HG03159 (cell line): ENCODE data around the gene RIN1.

Experiments
- ATAC-seq: cut with Tn5 transposase; IDR thresholded peaks from one replicate; pipeline ENCODE4 v1.9.1; 2021; ENCODE audit warnings: mild to moderate bottlenecking, moderate library complexity; ENCODE audit not compliant: unreplicated experiment

Gene RIN1

DNA sequence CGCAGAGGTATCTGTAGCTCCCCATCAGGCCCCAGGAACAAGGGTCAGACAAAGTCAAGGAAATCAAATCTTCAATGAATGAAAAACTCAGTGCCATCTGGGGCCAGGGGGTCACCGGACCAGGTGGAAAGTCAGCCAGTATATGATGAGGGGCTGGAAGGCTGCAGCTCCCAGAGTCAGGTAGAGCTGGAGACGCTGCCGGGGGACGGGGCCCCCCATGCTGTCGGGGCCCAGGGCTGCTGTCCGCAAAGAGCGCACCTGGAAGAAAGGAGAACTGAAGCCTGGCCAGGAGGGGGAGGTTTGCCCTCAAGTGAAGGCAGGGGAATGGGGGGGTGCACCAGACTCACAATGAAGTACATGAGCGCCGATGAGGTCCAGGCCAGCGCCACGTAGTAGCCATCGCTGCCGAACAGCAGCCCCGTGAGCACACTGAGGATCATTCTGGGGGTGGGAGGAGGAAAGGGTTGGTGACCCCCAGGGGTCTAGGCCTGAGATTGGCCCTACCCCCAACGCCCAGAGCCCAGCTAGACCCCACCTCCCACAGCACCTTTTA, 51.6 kb downstream of the RIN1 start:
- ATAC-seq, result no peak

DNA sequence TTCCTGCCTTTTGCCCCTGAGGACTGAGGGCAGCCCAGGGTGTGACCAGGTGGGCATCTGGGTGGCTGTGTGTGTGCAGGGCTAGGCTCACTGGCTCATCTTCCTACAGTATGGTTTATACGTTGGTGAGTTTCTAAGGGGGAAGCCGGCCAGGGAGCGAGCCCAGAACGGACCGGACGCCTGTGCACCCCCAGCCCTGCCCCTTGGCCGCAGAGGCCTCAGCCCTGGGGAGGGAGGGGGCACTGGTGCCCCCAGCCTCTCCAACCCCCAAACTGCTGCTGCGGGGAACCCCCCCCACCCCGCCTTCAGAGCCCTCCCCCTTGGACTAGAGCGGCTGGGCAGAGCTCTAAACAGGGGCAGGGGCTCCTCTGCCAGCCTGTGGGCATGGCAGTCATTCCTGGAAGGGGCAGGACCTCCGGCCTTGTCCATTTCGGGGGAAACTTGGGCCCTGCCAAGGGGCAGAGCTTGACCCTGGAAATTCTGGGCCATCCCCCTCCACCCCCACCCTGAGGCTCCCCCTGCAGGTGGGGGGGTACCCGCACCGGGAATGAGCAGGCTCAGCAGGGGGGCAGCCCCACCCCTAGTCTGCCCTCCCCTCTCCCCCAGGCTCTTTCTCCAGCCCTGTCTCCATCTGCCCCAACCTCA, 52.7 kb downstream of the RIN1 start:
- no peak for ATAC-seq

DNA sequence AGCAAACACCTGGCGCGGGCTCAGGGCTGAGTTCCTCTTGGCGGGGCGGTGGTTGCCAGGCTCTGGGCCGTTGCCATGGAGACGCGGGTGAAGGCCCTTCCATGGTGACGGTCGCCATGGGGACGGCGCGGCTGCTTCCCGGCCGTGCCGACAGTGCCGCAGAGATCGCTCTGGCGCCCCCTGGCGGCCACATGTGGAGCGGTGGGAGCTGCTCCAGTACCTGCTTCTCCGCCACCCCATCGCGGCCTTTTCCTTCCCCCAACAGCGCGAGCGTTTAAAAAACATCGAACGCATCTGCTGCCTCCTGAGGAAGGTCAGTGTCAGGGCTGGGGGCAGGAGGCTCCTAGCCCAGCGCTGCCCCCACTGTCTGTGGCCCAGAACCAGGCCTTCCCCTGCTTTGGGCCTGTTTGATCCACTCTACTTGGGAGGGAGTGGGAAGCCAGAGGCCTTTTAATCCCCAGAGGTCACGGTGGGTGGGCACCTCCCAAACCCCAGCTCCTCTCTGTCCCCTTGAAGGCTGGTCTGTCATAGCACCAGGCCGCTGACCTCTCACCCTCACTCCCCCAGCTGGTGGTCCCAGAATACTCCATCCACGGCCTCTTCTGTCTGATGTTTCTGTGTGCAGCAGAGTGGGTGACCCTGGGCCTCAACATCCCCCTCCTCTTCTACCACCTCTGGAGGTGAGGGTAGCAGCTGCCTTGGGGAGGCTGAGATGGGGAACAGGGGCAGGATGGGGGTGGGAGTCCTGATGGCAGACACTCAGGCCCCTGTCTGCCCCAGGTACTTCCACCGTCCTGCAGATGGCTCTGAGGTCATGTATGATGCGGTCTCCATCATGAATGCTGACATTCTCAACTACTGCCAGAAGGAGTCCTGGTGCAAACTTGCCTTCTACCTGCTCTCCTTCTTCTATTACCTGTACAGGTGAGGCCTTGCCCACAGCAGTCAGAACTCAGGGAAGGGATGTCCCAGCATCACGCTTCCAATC, 53.5 kb downstream of the RIN1 start:
- ATAC-seq, result peak; percentile 70
